GM12875 (cell line): ENCODE results near the gene PPME1.

Source experiments
- H3K4me3 ChIP-seq: one replicate; pipeline ENCODE4 v1.5.1; 2011; ENCODE audit warnings: low read depth, low read length, control low read depth
- CTCF ChIP-seq: IDR thresholded peaks from 2 replicates; pipeline ENCODE4 v1.5.1; 2011; ENCODE audit warnings: low read depth, mild to moderate bottlenecking, control low read depth, inconsistent platforms, low read length, moderate library complexity, borderline replicate concordance; ENCODE audit not compliant: insufficient read depth

The PPME1 gene

GRCh38 chr11:74278103-74278502 is 107.0 kb downstream of the PPME1 start:
- no peak for TF ChIP-seq CTCF
- H3K4me3 ChIP-seq: no peak overlapping the region

DNA sequence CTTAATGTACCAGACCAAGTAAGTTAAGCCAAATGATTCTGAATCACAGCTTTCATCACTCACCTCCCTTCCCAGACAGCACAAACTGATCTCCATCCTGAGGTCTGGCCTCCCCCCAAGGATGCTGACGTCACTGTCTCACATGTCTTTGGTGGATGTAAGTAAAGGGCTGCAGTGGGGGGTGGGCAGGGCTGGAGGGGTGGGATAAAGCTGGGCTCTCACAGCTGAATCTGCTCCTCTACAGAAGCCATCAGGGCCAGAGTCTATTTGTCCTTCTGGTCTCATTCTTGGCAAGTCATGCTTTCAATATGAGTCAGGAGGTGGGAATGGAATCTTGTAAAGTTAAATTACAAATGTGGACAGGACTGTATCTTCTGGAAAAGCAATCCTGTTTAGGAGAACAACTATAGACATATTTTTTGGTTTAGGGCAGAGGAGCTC is 107.7 kb downstream of the PPME1 start:
- no peak overlapping the region for H3K4me3 ChIP-seq
- no peak for TF ChIP-seq CTCF

- no peak overlapping the region for H3K4me3 ChIP-seq
- no peak for TF ChIP-seq CTCF
Observed at GRCh38 chr11:74279256-74279655, 108.2 kb downstream of the PPME1 start.

GRCh38 chr11:74280494-74280893 is 109.4 kb downstream of the PPME1 start:
- H3K4me3 ChIP-seq: no peak overlapping the region
- no peak for TF ChIP-seq CTCF

DNA sequence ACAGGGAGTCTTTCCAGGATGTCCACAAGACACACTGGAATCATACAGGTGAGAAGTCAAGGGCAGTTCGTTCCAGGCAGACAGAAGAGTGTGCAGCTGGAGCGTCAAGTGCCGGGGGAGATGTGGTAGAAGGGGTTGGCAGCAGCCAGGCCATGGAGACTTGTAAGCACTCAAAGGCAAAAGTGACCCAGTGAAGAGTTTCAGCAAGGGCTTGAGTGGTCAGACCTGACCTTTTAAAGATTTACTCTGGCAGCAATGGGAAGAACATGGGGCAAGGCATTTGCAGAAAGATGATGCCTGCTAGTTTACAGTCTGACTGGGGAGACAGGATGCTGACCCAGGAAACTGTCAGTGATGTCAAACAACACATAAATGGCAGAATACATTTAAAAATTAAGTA is 111.3 kb downstream of the PPME1 start:
- no peak overlapping the region for H3K4me3 ChIP-seq
- TF ChIP-seq CTCF: no peak

DNA sequence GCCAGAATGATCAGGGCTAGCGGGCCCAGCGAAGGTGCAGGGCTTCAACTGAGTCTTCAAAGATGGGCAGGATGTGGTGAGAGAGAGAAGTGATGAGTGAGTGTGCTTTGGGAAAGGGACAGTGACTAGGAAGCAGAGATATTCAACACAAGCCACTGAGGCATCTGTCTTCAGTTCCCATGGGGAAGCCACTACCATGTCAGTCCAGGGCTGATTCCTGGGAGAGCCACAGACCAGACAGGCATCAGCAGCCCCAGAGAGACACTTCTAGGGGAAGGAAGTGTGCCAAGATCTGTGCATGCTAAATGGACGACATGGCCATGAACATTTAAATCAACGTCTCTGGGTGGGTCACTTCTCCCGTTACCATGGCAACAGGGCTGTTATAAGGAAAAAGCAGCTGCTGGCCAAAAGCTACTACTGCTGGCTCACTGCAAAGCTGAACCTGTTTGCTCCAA is 111.9 kb downstream of the PPME1 start:
- H3K4me3 ChIP-seq: no peak overlapping the region
- no peak for TF ChIP-seq CTCF

GRCh38 chr11:74283580-74284180 is 112.6 kb downstream of the PPME1 start:
- no peak overlapping the region for H3K4me3 ChIP-seq
- TF ChIP-seq CTCF: no peak
